Ishikawa (cell line): ENCODE results near the gene SLCO2A1.

Experiments used
- CEBPB ChIP-seq: IDR thresholded peaks from 2 replicates; pipeline ENCODE4 v1.6.1; 2012
- EGR1 ChIP-seq: IDR thresholded peaks from 2 replicates; pipeline ENCODE4 v1.6.1; 2012
- EP300 ChIP-seq: IDR thresholded peaks from 2 replicates; pipeline ENCODE4 v1.6.1; 2012; ENCODE audit warnings: borderline replicate concordance
- FOXM1 ChIP-seq: IDR thresholded peaks from 2 replicates; pipeline ENCODE4 v1.6.1; 2012; ENCODE audit warnings: low read depth, borderline replicate concordance
- MAX ChIP-seq: IDR thresholded peaks from 2 replicates; pipeline ENCODE4 v1.6.1; 2012
- NFIC ChIP-seq: IDR thresholded peaks from 2 replicates; pipeline ENCODE4 v1.6.1; 2012
- RAD21 ChIP-seq: IDR thresholded peaks from 2 replicates; pipeline ENCODE4 v1.6.1; 2012; ENCODE audit warnings: low read depth
- REST ChIP-seq: IDR thresholded peaks from 2 replicates; pipeline ENCODE4 v1.6.1; 2012; ENCODE audit warnings: low read depth, mild to moderate bottlenecking
- TCF12 ChIP-seq: IDR thresholded peaks from 2 replicates; pipeline ENCODE4 v1.6.1; 2012; ENCODE audit warnings: low read depth
- YY1 ChIP-seq: IDR thresholded peaks from 2 replicates; pipeline ENCODE4 v1.6.1; 2012; ENCODE audit warnings: low read depth

GRCh38 chr3:133895208-133896001 lies 134.3 kb downstream of the SLCO2A1 start, which contains the start of gene RAB6B:
- TF ChIP-seq EP300: no peak
- TF ChIP-seq TCF12: no peak
- no peak for TF ChIP-seq FOXM1
- TF ChIP-seq MAX: no peak; the same call in 1 of the 2 replicates
- TF ChIP-seq REST: no peak
- TF ChIP-seq YY1: no peak
- no peak for TF ChIP-seq RAD21
- TF ChIP-seq EGR1: 0 out of 2 replicates have a peak, but pooled peaks have one; percentile 34
- TF ChIP-seq CEBPB: no peak
- TF ChIP-seq NFIC: no peak
